K562 (cell line): ENCODE measurements around the gene VPS11. TPM values are rescaled to one million over a fixed set of nuclear protein-coding genes. Genes with fewer than 3 reads are reported as not detected.

ENCODE experiments used
- BRD9 ChIP-seq: fragments of 450-650 bp; IDR thresholded peaks from 2 replicates; pipeline ENCODE4 v1.6.1; 2018; ENCODE audit warnings: low read depth; ENCODE audit not compliant: partially characterized antibody
- ETV5 ChIP-seq: sonication (generic); formaldehyde crosslinking; IDR thresholded peaks from 2 replicates; pipeline ENCODE4 v1.4.0; 2020; ENCODE audit warnings: low read depth, mild to moderate bottlenecking, missing genetic modification reagents
- HDAC8 ChIP-seq: fragments of 450-650 bp; IDR thresholded peaks from 2 replicates; pipeline ENCODE4 v1.6.1; 2016; ENCODE audit warnings: mild to moderate bottlenecking, missing genetic modification characterization, moderate library complexity, missing compliant biosample characterization
- HSF4 ChIP-seq: fragments of 250-450 bp; sonication (Bioruptor Pico); IDR thresholded peaks from 2 replicates; pipeline ENCODE4 v2.1.2; 2022; ENCODE audit warnings: mild to moderate bottlenecking, moderate library complexity, borderline replicate concordance
- KAT7 ChIP-seq: sonication (generic); formaldehyde crosslinking; IDR thresholded peaks from 2 replicates; pipeline ENCODE4 v1.8.0; 2022; ENCODE audit warnings: missing genetic modification reagents, mild to moderate bottlenecking, borderline replicate concordance
- KDM1A ChIP-seq, 2 experiments: fragments of 450-650 bp; IDR thresholded peaks; 2 replicates each; pipeline ENCODE4 v1.6.1; 2016; ENCODE audit warnings: mild to moderate bottlenecking in 2 of 2
- KHSRP ChIP-seq: fragments of 450-650 bp; IDR thresholded peaks from 2 replicates; pipeline ENCODE4 v1.6.1; 2017
- KLF6 ChIP-seq: fragments of 250-450 bp; sonication (Bioruptor Pico); IDR thresholded peaks from 2 replicates; pipeline ENCODE4 v1.4.0; 2020; ENCODE audit warnings: mild to moderate bottlenecking, moderate library complexity, borderline replicate concordance
- NFIX ChIP-seq: fragments of 250-450 bp; sonication (Bioruptor Pico); IDR thresholded peaks from 2 replicates; pipeline ENCODE4 v1.4.0; 2020; ENCODE audit warnings: low read depth, mild to moderate bottlenecking, moderate library complexity
- NFYB ChIP-seq: IDR thresholded peaks from 2 replicates; pipeline ENCODE4 v1.6.1; 2011; ENCODE audit warnings: mild to moderate bottlenecking, moderate library complexity; ENCODE audit not compliant: insufficient read length; ENCODE audit errors: extremely low read depth
- RAD21 ChIP-seq, 2 experiments: fragments of 250-450 bp in 1 of 2; fragments of 450-650 bp in 1 of 2; sonication (Bioruptor Pico) in 1 of 2; formaldehyde crosslinking in 1 of 2; IDR thresholded peaks in 1 of 2; conservative IDR thresholded peaks in 1 of 2; 2 replicates each; pipeline versions ENCODE4 v1.4.0 to v1.8.0; 2020 to 2022; ENCODE audit warnings: mild to moderate bottlenecking in 2 of 2, moderate library complexity in 1 of 2
- RBM15 ChIP-seq: fragments of 200-400 bp; formaldehyde crosslinking; IDR thresholded peaks from 2 replicates; pipeline ENCODE4 v1.6.1; 2018; ENCODE audit warnings: mild to moderate bottlenecking, low read length, moderate library complexity; ENCODE audit not compliant: insufficient read depth
- TCF3 ChIP-seq: sonication (generic); formaldehyde crosslinking; IDR thresholded peaks from 2 replicates; pipeline ENCODE4 v1.4.0; 2020; ENCODE audit warnings: mild to moderate bottlenecking, missing genetic modification reagents
- ZBTB7A ChIP-seq: IDR thresholded peaks from 2 replicates; pipeline ENCODE4 v1.6.1; 2011; ENCODE audit warnings: low read depth, mild to moderate bottlenecking, low read length, moderate library complexity, borderline replicate concordance; ENCODE audit not compliant: control insufficient read depth
- ZFP1 ChIP-seq: fragments of 450-650 bp; formaldehyde crosslinking; IDR thresholded peaks from 2 replicates; pipeline ENCODE4 v1.4.0; 2020; ENCODE audit warnings: mild to moderate bottlenecking, mixed read lengths
- ZFP30 ChIP-seq: fragments of 250-450 bp; sonication (Bioruptor Pico); IDR thresholded peaks from 2 replicates; pipeline ENCODE4 v1.8.0; 2022; ENCODE audit warnings: moderate library complexity, mild to moderate bottlenecking, inconsistent platforms, borderline replicate concordance
- ZNF431 ChIP-seq: sonication (generic); formaldehyde crosslinking; IDR thresholded peaks from 2 replicates; pipeline ENCODE4 v1.8.0; 2022; ENCODE audit warnings: mild to moderate bottlenecking, missing genetic modification reagents
- ZNF444 ChIP-seq: fragments of 250-450 bp; sonication (Bioruptor Pico); IDR thresholded peaks from 2 replicates; pipeline ENCODE4 v1.4.0; 2020; ENCODE audit warnings: mild to moderate bottlenecking, moderate library complexity
- ZNF717 ChIP-seq: fragments of 250-450 bp; sonication (Bioruptor Pico); IDR thresholded peaks from 2 replicates; pipeline ENCODE4 v1.5.0; 2021
- ZNF764 ChIP-seq: fragments of 250-450 bp; sonication (Bioruptor Pico); IDR thresholded peaks from 2 replicates; pipeline ENCODE4 v1.4.0; 2020; ENCODE audit warnings: low read depth, mild to moderate bottlenecking, moderate library complexity
- ZNF766 ChIP-seq: fragments of 200-800 bp; sonication (Bioruptor generic); conservative IDR thresholded peaks from 2 replicates; pipeline ENCODE4 v1.6.1; 2016; ENCODE audit warnings: missing genetic modification characterization, missing compliant biosample characterization
- polyA plus RNA-seq, 8 experiments: library from polyadenylated mRNA; depleted of rRNA in 4 of 8; stranded (reverse) in 5 of 8; unstranded in 3 of 8; fragments of >200 nt; fragmentation: Nextera tagmentation in 2 of 8; fragmentation: Illumina TruSeq in 1 of 8; extraction: Ambion mirVana in 2 of 8; extraction: Trizol in 1 of 8; gene quantifications; 2 replicates each; pipeline versions ENCODE4 v1.2.1 to v1.2.3, GENCODE V29; 2011 to 2014; ENCODE audit warnings: inconsistent platforms in 1 of 8, missing spikeins in 1 of 8
- total RNA-seq, 7 experiments: library from RNA; depleted of rRNA in 6 of 7; stranded (reverse); fragments of >200 nt in 6 of 7; fragmentation: Illumina TruSeq in 2 of 7; extraction: Trizol in 2 of 7; gene quantifications; 2 replicates each; pipeline versions ENCODE4 v1.2.1 to v1.2.3, GENCODE V29; 2011 to 2021; ENCODE audit warnings: low replicate concordance in 1 of 7
- TF ChIP-seq, protein P1 (sequence below): sonication (generic); formaldehyde crosslinking; IDR thresholded peaks from 2 replicates; pipeline ENCODE4 v1.9.0; 2022; ENCODE audit warnings: mild to moderate bottlenecking, missing genetic modification reagents
- TF ChIP-seq, protein P2 (sequence below): sonication (generic); formaldehyde crosslinking; IDR thresholded peaks from 2 replicates; pipeline ENCODE4 v1.8.0; 2022; ENCODE audit warnings: mild to moderate bottlenecking, low read depth, missing genetic modification reagents

The VPS11 gene
- total and polyA plus RNA-seq, 9 of the 15 experiments (the other 6 are each of a cell fraction or from before 2014, with no cell fraction given), result 14.1 to 35.5 (median 27.5) TPM

DNA sequence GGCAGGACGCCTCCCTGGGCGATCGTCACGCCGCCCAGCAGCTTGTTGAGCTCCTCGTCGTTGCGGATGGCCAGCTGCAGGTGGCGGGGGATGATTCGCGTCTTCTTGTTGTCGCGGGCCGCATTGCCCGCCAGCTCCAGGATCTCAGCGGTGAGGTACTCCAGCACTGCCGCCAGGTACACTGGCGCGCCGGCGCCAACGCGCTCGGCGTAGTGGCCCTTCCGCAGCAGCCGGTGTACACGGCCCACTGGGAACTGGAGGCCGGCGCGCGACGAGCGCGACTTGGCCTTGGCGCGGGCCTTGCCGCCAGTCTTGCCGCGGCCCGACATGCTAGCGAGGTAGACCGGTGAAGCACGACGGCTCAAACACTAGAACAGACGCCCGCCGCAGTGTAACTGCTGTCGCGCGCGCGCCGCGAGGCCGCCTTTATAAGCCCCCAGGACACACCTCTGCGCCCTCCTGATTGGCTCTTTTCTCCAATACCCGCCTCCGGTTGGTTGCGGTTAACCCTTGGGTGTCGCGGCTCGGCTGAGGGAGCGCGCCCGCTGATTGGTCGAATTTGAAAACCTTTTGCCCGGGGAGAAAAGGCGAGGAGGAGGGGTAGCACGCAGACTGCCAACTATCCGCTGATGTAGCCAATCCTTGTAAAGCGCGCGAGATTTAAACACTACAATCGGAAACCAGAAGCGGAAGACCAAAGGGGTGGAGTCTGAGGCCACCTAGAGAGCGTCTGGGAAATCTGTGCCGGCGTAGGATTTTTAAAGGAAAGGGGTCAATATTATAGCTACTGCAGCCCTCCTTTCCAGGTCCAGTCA lies 27.7 kb downstream of the VPS11 start (continued):
- TF ChIP-seq KDM1A (IDR thresholded peaks at IDR 0.05) (peak; percentile 82 to 83; a peak in 2 of 4 replicates), HDAC8 (peak; percentile 57; the same call in 1 of the 2 replicates), NFIX (no peak), ETV5 (peak; percentile 80), HSF4 (CRISPR knock-in tag) (no peak), KLF6 (no peak), NFYB (peak; percentile 99), ZFP1 (no peak), ZNF717 (CRISPR knock-in tag) (no peak; the same call in 1 of the 2 replicates), BRD9 (peak; percentile 75), ZNF766 (CRISPR knock-in tag) (peak; percentile 70), KAT7 (CRISPR knock-in tag) (peak; percentile 100), ZFP30 (CRISPR knock-in tag) (no peak), RAD21 (CRISPR knock-in tag; conservative IDR thresholded peaks at IDR 0.05 in 1 of 2, IDR thresholded peaks at IDR 0.05 in 1 of 2) (peak; percentile 25 to 31), RBM15 (0 out of 2 replicates have a peak, but pooled peaks have one; percentile 21), TCF3 (CRISPR knock-in tag) (peak; percentile 47), ZNF764 (no peak), ZBTB7A (no peak; the same call in 1 of the 2 replicates), ZNF431 (CRISPR knock-in tag) (peak; percentile 45; the same call in 1 of the 2 replicates), KHSRP (no peak), ZNF444 (CRISPR knock-in tag) (no peak)
- TF ChIP-seq, protein P1, sequence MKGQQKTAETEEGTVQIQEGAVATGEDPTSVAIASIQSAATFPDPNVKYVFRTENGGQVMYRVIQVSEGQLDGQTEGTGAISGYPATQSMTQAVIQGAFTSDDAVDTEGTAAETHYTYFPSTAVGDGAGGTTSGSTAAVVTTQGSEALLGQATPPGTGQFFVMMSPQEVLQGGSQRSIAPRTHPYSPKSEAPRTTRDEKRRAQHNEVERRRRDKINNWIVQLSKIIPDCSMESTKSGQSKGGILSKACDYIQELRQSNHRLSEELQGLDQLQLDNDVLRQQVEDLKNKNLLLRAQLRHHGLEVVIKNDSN (CRISPR knock-in tag), result no peak; the same call in 1 of the 2 replicates
- TF ChIP-seq, protein P2, sequence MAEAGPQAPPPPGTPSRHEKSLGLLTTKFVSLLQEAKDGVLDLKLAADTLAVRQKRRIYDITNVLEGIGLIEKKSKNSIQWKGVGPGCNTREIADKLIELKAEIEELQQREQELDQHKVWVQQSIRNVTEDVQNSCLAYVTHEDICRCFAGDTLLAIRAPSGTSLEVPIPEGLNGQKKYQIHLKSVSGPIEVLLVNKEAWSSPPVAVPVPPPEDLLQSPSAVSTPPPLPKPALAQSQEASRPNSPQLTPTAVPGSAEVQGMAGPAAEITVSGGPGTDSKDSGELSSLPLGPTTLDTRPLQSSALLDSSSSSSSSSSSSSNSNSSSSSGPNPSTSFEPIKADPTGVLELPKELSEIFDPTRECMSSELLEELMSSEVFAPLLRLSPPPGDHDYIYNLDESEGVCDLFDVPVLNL (CRISPR knock-in tag), result peak; percentile 98
